Right lobe of liver (tissue), 4 donors: Measurements from ENCODE around the gene BTN3A1.

ENCODE experiments used
- CTCF ChIP-seq, 4 donors: fragments of 200-600 bp in 3 of 4; fragments of 450-650 bp in 1 of 4; IDR thresholded peaks; one replicate each; pipeline versions ENCODE4 v1.5.1 to v1.8.0; 2016 to 2022; ENCODE audit warnings: antibody characterized with exemption in 4 of 4, mild to moderate bottlenecking in 2 of 4
- POLR2A ChIP-seq: fragments of 450-650 bp; IDR thresholded peaks from one replicate; pipeline ENCODE4 v1.6.1; 2017; ENCODE audit warnings: antibody characterized with exemption, mild to moderate bottlenecking
- donor health status: DM: no; HTN: no; CAD: no.
- donor health status: DM: no; HTN: no; CAD: no.
- donor health status: DM: no; HTN: yes; CAD: no.

GRCh38 chr6:26401987-26402658 is at the start of gene BTN3A1:
- TF ChIP-seq CTCF (IDR thresholded peaks at IDR 0.05) = no peak
- no peak for TF ChIP-seq POLR2A
